ENCODE measurements around the gene TUBGCP5.

GRCh38 chr15:22954798-22955543, 84.4 kb downstream of the TUBGCP5 start:
- no peak for TF ChIP-seq CTCF (IDR thresholded peaks at IDR 0.05)
- TF ChIP-seq SIN3A (IDR thresholded peaks at IDR 0.05; ENCODE audit: borderline replicate concordance, insufficient read depth, low read depth, low read length), result no peak
- no peak for TF ChIP-seq REST (IDR thresholded peaks at IDR 0.05; ENCODE audit: insufficient read depth in 1 of 2, low read depth in 2 of 2, low read length in 1 of 2)
- no peak for TF ChIP-seq TCF7L2 (IDR thresholded peaks at IDR 0.05; ENCODE audit: low read depth, low read length)

All from Panc1 (cell line).